Measurements from ENCODE around the gene HYKK.
"Not testable (repeated sequence)": the region's sequence is repeated elsewhere in the genome, so short reads cannot be mapped to it uniquely, and the experiment has no call there.

The HYKK gene, protein sequence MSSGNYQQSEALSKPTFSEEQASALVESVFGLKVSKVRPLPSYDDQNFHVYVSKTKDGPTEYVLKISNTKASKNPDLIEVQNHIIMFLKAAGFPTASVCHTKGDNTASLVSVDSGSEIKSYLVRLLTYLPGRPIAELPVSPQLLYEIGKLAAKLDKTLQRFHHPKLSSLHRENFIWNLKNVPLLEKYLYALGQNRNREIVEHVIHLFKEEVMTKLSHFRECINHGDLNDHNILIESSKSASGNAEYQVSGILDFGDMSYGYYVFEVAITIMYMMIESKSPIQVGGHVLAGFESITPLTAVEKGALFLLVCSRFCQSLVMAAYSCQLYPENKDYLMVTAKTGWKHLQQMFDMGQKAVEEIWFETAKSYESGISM

DNA sequence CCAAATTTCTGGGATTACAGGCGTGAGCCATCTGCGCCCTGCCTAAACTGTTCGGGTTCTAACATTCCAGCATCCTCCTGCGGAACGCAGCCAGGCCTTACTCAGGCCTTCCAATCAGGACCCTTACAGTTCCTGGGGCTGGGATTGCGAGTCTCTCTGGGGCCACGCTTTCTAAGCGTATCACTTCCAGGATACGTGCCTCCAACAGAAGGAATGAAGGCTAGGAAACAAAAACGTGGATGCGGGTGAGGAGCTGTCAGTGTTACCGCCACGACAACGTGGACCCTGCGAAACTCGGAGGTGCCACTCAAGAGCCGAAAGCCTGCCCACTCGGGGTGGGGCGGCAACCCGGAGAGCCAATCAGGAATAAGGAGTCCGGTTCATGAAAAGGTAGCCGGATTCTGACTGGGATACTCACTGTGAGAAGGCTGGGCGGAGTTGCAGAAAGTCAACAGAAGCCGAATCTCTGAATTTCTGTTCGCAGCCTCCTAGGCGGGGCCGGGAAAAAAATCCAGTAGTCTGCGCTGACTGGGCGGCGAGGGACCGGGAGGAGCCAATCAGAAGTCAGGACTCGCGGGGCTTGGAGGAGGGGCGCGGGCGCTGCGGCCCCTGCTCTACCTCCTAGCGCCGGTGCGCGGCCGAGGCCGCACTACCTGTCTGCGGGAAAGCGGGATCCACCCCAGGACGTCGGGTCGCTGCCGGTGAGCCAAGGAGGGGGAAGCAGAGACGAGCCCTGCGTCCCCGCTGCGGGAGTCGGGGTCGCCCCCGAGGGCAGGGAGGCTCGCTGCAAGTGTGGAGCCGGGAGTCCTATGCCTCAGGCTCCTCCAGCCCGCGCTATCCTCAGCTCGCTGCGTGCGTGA lies at the start of gene HYKK:
TSS of gene HYKK (plus strand) at position 607 of the 860 bp plus-strand sequence. CDS start 5,512 bp downstream, outside the sequence.
- in situ Hi-C loops (cut with MboI; ENCODE audit: low sequenced_read_pairs) = no loop called here

DNA sequence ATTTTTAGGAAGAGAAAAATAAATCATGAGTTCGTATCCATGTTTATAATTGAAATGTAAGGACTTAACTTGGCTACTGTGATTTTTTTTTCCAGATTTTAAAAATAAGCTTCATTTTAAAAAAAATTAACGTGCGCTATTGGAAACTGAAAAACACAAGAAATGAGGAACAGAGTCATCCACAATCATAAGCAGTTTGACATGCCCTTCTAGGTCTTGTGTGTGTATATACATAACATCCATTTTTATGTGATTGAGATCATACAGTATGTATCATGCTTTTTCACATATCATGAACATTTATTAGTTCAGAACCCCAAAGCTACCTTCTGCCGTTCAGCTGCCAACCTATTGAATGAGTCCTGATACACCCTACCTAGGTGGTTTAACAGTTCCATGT lies 46.6 kb upstream of the HYKK start:
- in situ Hi-C loops (cut with MboI; ENCODE audit: low sequenced_read_pairs) = no loop called here

DNA sequence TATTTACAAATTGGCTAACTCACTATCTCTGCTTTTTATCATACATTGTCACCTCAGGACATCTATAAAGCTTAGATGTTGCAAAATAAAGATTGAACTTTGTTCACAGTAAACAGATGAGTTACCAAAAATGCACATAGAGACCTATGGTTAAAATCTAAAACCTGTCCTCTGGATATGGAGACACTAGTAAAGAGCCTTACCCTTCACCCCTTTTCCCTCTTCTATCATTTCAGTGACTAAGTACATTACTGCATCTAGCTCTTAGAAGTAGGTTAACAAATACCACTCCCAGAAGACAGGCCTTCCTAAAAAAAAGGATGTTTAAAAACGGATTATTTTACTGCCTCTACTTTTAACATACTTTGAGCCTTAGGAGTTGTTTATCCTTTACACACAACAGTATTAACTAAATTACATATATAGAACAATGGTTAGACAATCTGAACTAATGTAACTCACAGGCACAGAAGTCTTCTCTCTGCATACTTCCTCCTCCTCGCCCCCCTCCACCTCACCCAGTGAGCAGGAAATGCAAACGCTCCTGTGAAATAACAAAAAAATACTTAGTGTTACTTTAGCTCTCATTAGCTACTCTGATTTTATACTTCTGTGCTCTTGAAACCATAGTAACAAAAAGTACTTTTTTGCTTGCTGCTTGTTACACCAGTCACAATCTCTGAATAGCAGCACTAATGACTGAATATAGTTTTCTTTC lies 46.0 kb upstream of the HYKK start:
- in situ Hi-C loops (cut with MboI; ENCODE audit: low sequenced_read_pairs) = no loop called here

DNA sequence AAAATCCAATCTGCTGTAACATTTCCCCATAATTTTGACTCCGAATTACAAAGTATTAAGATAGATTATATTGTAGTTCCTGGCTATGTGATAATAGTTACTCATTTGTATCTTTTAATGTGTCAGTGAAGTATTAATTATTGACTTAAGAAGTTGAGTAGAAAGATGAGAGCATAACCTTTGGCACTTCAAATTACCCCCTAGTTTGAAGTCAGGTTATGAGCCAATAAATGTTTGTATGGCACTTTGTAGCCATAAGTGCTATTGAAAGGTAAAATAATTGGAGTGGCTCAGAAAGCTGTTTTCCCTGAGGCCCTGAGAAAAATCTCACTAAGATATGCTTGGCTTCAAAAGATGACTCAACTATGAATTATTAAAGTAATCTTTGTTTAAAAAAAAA lies 38.3 kb upstream of the HYKK start:
- in situ Hi-C loops (cut with MboI; ENCODE audit: low sequenced_read_pairs) = no loop called here

DNA sequence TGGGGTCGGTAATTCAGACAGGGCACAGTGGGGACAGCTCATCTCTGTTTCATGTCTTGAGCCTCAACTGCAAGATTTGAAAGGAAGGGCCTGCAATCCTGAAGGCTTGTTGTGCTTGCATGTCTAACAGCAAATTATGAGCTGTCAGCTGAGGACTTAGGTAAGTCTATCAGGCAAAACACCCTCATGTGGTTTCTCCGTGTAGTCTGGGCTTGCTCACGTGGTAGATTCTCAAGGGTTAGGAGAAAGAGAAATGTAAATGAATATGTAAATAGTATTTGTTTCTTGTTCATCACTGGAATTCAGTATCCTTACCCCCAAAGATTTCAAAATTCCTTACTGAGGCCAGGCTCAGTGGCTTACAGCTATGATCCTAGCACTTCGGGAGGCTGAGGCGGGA lies 30.1 kb upstream of the HYKK start:
- in situ Hi-C loops (cut with MboI; ENCODE audit: low sequenced_read_pairs) = no loop called here

DNA sequence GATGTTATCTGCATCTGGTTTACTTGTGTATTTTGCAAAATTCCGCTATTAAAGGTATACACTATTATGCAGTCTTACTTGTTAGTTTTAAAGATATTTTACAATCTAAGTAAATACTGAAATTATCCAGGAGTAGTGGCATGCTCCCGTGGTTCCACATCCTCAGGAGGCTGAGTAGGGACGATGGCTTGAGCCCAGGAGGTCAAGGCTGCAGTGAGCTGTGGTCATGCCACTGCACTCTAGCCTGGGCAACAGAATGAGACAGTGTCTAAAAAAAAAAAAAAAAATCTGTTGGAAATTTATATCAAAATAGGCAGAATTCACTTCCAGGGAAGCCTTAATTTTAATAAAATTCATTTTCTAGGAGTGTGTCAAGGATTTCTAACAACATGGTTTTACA lies 27.7 kb upstream of the HYKK start:
- in situ Hi-C loops (cut with MboI; ENCODE audit: low sequenced_read_pairs) = no loop called here

DNA sequence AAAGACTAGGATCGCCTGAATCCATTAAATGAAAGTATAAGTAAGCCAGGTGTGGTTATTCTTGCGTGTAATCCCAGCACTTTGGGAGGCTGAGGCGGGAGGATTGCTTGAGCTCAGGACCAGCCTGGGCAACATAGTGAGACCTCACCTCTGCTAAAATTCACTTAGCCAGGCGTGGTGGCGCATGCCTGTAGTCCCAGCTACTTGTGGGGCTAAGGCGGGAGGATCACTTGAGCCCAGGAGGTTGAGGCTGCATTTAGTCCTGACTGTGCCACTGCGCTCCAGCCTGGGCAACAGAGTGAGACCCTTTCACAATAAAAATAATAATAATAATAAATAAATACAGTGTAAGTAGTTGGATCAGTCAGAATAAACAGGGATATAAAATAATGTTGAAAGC lies 25.5 kb upstream of the HYKK start:
- in situ Hi-C loops (cut with MboI; ENCODE audit: low sequenced_read_pairs) = no loop called here

DNA sequence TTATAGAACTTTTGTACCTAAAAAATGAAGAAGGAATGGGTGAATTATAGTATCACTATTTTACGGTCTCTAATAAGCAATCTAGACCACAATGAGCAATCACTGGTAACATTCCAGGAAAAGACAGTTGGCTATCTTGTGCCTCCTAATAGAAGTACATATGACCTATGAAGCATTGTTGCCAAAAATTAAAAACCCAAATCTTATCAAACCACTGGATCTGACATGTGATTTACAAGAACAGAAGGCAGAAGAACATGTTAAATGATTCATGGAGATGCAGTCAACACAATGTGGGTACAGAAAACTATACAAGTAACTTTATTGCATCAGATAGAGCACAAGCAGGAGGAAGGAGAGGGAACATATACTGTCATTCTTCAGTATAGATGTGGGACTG lies 14.5 kb upstream of the HYKK start:
- in situ Hi-C loops (cut with MboI; ENCODE audit: low sequenced_read_pairs) = no loop called here

DNA sequence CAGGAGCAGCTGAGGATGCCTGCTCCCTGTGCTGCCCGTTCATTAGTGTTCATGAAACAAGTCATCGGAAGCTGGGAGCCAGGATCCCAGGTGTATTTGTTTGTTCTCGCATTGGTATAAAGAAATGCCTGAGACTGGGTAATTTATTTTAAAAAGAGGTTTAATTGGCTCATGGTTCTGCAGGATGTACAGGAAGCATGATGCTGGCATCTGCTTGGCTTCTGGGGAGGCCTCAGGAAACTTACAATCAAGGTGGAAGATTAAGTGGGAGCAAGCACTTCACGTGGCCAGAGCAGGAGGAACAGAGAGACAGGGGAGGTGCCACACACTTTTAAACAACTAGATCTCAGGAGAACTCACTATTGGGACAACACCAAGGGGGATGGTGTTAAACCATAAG lies 5.5 kb upstream of the HYKK start:
- in situ Hi-C loops (cut with MboI; ENCODE audit: low sequenced_read_pairs) = no loop called here

DNA sequence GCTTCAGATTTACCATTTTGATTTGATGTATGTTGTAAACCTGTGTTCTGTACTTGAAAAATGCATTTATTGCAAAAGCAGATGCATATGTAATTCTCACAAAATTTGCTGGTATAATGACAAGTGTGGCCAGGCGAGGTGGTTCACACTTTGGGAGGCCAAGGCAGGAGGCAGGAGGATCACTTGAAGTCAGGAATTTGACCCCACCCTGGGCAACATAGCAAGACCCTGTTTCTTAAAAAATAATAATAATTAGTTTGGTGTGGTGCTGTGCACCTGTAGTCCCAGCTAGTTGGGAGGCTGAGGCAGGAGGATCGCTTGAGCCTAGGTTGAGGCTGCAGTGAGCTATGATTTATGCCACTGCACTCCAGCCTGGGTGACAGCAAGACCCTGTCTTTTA lies 4.7 kb upstream of the HYKK start:
- in situ Hi-C loops (cut with MboI; ENCODE audit: low sequenced_read_pairs) = no loop called here

DNA sequence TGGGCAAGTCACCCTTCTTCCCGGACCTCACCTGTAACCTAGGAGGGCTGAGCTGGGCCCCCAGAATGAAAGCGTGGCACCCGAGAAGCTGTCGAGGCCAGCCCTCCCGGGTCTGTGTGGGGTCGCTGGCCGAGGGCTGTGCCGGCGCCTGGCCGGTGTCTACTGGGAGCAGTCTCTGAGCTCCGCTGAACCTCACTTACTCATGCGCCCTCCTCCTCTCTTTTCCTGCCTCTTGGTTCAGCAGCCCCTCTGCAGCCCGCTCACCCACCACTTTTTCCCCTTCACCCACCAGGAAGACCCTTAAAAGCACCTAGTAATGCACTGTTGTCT lies 419 bp downstream of the HYKK start:
- in situ Hi-C loops (cut with MboI; ENCODE audit: low sequenced_read_pairs) = no loop called here

DNA sequence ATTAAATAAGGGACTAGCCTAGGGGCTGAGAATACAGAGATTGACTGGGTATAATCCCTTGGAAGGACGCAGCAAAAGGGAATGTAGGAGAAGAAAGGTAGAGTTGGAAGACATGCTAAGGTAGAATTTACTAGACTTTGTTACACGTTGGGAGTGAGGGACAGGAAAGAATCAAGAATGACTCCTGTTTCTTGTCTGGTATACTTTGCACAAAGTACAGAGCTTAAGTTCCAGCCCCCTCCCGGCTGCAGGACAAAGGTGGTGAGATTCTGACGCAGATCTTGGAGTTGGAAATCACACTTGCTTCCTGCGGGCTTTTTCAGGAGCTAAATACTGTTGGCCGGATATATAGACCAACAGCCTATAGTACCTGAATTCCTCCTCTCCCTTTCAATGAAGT lies 895 bp downstream of the HYKK start:
- in situ Hi-C loops (cut with MboI; ENCODE audit: low sequenced_read_pairs) = no loop called here

DNA sequence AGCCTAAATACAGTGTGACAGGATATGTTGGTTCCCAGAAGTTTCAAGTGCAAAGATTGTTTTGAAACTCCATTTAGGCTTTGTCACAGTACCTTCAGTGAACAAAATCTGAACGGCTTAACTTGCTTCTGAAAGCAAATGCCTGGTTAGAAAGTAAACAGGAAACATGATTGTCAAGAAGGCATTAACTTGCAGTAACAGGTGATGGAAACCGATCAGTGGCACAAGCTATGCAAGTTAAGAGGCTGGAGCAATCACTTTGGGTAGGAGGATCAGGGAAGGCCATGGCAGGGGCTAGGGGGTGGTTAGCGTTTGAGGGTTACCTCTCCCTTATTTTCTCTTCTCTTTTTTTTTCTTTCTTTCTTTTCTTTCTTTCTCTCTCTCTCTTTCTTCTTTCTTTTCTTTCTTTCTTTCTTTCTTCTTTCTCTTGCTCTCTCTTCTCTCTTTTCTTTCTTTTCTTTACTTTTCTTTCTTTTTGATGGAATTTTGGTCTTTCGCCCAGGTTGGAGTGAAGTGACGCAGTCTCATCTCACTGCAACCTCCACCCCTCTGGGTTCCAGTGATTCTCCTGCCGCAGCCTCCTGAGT lies 2.4 kb downstream of the HYKK start:
- in situ Hi-C loops (cut with MboI; ENCODE audit: low sequenced_read_pairs) = no loop called here

DNA sequence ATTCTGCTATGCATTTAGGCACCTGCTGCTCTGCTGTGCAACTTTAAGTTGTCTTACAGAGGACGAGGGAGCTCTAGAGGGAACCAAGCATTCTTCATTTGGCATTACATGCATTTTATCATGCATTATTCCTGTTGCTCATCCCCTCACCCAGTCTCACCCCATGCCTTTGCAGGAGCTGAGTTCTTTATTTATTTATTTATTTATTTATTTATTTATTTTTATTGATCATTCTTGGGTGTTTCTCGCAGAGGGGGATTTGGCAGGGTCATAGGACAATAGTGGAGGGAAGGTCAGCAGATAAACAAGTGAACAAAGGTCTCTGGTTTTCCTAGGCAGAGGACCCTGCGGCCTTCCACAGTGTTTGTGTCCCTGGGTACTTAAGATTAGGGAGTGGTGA lies 12.7 kb downstream of the HYKK start:
- in situ Hi-C loops (cut with MboI; ENCODE audit: low sequenced_read_pairs) = not testable (repeated sequence)

DNA sequence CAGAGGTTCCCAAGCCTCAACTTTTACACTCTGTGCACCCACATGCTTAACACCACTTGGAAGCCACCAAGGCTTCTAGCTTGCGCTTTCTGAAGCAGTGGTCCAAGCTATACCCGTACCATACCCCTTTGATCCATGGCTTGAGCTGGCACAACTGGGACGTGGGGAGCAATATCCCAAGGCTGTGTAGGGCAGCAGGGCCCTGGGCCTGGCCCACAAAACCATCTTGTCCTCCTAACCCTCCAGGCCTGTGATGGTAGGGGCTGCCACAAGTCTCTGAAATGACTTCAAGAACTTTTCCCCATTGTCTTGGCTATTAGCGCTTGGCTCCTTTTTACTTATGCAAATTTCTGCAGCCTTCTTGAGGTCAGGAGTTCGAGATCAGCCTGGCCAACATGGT lies 16.9 kb downstream of the HYKK start:
- in situ Hi-C loops (cut with MboI; ENCODE audit: low sequenced_read_pairs) = no loop called here

DNA sequence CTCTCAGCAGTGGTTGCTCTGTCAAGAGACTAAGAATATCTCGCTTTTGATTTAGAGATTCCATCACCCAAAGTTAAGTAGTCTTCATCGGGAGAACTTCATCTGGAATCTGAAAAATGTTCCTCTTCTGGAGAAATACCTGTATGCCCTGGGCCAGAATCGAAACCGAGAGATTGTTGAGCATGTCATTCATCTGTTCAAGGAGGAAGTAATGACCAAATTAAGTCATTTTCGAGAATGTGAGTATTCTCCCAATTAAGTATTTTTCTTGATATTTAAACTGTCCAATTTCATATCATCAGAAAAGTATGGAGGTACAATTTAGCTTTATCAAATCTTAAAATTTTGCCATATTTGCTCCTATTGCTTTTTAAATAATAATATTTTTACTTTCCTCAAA lies 19.9 kb downstream of the HYKK start:
- in situ Hi-C loops (cut with MboI; ENCODE audit: low sequenced_read_pairs) = no loop called here

DNA sequence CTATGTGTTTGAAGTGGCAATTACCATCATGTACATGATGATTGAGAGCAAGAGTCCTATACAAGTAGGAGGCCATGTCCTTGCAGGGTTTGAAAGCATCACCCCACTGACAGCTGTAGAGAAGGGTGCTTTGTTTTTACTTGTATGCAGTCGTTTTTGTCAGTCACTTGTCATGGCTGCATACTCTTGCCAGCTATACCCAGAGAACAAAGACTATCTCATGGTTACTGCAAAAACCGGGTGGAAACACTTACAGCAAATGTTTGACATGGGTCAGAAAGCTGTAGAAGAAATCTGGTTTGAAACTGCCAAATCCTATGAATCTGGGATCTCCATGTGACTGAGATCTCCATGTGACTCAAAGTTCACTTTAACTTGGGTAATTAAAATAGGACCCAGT lies 26.0 kb downstream of the HYKK start:
- in situ Hi-C loops (cut with MboI; ENCODE audit: low sequenced_read_pairs) = no loop called here

DNA sequence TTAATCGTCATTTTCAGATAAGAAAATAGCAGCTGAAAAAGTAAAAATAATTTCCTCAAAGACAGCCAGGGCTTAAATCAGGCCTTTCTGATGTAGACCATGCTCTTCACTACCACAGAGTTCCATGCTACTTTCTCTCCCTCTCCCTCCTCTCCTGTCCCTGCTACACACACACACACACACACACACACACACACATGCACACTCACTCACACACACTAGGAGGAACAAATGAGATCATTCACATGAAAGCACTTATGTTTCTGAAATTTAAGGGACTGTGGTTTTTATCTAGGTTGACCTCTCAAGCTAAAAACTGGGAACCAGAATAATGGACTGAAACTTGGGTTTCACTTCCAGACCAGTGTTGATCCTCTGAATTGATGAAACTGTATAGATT lies 28.8 kb downstream of the HYKK start:
- in situ Hi-C loops (cut with MboI; ENCODE audit: low sequenced_read_pairs) = no loop called here

DNA sequence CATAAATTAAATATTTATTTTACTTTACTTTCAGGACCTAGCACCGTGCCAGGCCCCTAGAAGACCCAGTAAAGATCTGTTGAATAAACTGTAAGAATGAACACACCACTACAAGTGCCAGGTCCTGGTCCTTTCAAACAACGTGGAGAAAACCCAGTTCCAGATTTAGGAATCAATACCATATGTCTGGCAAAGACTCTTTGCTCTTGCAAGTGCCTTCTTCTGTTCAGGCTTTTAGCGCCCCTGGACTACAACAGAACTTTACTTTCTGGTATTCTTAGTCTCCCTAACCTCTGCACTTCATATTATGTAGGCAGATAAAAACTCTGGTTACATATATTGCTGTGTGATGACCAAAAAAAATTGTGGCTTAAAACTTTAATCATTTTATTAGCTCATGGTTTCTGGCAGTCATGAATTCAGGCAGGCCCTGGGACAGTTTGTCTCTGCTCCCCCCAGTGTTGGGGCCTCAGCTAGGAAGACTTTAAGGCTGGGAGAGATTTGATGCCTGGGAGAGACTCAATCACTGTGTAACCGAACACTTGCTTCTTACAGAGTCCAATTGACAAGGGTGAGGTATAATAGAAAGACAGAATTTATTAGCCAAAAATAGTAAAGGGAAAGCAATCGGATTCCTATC lies 30.0 kb downstream of the HYKK start:
- in situ Hi-C loops (cut with MboI; ENCODE audit: low sequenced_read_pairs) = no loop called here

DNA sequence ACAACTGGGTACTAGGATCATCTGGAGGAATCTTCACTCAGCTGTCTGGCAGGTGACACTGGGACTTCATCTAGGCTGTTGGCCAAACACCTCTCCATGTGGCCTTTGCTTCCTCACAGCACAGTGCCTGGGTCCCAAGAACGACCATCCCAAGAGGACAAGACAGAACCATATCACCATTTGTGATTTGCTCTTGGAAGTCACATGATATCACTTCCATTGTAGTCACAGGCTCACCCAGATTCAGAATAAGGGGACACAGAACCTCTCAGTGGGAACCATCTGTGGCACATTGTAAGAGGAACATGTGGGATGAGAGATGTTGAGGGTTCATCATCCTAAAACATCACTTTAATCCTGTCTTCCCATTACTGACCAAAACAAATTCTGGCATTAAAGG lies 31.0 kb downstream of the HYKK start:
- in situ Hi-C loops (cut with MboI; ENCODE audit: low sequenced_read_pairs) = no loop called here

Measured in hTERT RPE-1 (cell line).